Stimulated activated CD8-positive, alpha-beta memory T cell treated with anti-CD3 and anti-CD28 coated beads, Interleukin-7, amount 100 ng/mL, for 1 hour (primary cell): Measurements from ENCODE around the gene PRR13.
"Not testable (repeated sequence)": the region's sequence is repeated elsewhere in the genome, so short reads cannot be mapped to it uniquely, and the experiment has no call there.

Experiments
- DNase-seq, 2 donors: peaks; one replicate each; pipeline ENCODE4 v3.0.0-alpha.2; 2020; ENCODE audit warnings: low read depth in 2 of 2

PRR13 gene, protein sequence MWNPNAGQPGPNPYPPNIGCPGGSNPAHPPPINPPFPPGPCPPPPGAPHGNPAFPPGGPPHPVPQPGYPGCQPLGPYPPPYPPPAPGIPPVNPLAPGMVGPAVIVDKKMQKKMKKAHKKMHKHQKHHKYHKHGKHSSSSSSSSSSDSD

DNA sequence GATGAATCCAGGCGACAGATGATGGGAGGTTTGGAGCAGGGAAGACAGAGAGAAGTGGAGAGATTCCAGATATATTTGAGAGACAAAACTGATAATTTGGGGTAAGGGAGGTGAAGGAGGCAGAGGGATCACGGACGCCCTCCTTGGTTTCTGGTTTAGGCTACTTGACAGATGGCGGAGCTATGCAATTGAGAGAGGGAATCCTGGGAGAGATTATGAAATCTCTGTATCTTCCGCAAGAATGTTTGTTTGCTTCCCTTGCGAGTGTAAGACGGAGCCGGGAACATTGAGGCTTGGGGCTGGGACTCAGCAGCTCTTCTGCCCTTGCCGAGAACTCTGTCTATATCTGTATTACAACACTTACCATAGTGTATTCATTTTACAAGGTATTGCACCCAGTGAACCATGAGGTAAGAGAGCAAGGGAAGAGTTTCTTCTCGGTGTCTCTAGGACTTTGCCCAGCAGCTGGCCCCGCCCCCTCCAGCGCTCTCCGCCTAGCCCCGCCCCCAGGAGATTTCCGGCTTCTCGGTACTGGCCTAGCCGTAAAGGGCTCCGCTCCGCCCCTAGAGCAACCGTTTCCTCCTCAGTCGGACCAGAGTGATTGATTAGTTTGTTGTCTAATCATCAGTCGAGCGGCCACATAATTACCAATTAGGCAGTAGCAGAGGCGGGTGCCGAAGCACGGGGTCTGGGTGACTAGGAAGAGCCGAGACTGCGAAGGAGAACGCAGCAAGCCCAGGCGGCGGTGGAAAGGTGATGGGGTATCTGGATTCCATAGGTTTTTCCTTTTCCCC lies at the start of gene PRR13:
PRR13 (plus strand) TSS at position 695 of the 794 bp plus-strand sequence. CDS start 981 bp downstream, outside the sequence.
- DNase-seq = peak; percentile 94 to 97

DNA sequence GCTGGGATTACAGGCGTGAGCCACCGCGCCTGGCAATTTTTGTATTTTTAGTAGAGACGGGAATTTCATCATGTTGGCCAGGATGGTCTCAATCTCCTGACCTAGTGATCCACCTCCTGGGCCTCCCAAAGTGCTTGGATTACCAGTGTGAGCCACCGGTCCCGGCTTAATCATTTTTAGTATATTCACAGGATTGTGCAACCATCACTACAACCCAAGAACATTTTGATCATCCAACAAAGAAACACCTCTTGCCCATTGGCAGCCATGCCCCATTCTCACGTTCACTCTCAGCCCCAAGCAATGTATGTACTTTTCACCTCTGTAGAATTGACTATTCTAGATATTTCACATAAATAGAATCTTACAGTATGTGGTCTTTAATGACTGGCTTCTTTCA lies 41.6 kb upstream of the PRR13 start:
- no peak for DNase-seq

GRCh38 chr12:53402351-53402750 lies 39.2 kb upstream of the PRR13 start:
- not testable (repeated sequence) for DNase-seq

DNA sequence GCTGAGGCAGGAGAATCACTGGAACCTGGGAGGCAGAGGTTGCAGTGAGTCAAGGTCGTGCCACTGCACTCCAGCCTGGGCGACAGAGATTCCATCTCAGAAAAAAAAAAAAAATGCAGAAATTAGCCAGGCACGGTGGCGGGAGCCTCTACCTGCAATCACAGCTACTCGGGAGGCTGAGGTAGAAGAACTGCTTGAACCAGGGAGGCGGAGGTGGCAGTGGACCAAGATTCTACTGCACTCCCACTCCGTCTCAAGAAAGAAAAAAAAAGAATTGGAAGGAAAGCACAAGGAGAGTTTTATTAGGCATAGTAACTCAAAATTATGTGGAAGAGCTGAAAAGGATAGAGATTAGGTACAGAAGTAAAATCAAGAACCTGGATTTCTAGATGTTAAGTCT lies 38.7 kb upstream of the PRR13 start:
- no peak for DNase-seq

DNA sequence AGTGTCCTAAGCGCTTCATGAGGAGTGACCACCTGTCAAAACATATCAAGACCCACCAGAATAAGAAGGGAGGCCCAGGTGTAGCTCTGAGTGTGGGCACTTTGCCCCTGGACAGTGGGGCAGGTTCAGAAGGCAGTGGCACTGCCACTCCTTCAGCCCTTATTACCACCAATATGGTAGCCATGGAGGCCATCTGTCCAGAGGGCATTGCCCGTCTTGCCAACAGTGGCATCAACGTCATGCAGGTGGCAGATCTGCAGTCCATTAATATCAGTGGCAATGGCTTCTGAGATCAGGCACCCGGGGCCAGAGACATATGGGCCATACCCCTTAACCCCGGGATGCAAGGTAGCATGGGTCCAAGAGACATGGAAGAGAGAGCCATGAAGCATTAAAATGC lies 30.6 kb upstream of the PRR13 start:
- DNase-seq = no peak

DNA sequence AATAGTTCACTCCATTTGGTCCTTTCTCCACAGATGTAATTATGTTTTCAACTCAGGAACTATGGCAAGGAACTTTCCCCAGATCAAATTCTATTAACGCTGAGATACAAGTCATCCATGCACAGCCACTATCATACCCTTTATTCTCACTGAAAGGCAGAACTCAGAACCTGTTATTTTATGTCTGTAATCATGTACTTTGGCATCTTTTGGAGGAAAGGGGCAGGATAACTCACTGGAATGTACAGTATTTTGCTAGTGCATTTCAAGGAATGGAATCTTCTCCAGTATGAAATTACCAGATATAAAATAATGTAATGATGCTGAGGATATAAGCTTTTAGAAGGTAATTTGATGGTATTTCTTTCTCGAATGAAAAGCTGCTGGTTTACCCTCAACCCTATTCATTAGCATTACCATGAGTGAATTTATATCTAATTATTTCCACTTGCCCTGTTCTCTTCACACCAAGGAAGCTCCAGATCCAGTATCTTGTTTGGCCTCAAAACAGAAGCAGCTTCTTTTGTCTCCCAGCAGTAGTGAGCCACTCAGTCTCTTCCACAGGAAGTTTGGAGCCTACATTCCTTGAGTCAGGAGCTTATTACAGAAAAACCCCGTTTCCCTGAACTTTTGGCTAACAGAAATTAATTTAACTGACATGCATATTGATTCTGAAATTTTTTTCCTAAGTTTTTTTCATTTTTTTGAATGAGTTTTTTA lies 27.9 kb upstream of the PRR13 start:
- no peak for DNase-seq

GRCh38 chr12:53414756-53415417 lies 26.6 kb upstream of the PRR13 start:
- DNase-seq = no peak

DNA sequence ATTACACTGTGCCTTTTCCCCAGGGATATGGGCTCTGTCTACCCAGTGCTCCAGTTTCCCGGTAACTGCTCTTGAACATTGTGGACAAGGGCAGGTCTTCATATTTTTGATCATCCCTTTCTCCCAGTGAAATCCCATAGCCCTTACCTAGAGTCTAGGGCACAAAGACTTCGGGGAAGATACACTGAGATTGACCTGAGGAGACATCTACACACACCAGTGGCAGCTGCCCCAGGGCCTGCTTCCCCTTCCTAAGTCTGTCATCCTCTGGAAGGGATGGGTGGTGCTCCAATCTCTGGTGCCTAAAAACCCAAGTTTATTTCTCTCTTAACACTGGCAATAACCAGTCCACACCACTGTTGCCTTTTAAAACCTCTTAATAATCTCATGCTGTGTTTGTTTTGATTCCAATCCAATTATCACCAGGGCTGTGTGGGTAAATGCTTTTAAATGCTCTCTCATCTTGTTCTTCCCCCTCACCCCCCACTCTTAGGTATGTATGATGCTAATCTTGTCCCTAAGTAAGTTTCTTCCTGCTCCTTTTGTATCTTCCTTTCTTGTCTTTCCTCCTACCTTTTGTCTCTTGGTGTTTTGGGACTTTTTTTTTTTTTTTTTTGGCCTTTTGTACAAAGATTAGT lies 25.7 kb upstream of the PRR13 start:
- DNase-seq = not testable (repeated sequence)

DNA sequence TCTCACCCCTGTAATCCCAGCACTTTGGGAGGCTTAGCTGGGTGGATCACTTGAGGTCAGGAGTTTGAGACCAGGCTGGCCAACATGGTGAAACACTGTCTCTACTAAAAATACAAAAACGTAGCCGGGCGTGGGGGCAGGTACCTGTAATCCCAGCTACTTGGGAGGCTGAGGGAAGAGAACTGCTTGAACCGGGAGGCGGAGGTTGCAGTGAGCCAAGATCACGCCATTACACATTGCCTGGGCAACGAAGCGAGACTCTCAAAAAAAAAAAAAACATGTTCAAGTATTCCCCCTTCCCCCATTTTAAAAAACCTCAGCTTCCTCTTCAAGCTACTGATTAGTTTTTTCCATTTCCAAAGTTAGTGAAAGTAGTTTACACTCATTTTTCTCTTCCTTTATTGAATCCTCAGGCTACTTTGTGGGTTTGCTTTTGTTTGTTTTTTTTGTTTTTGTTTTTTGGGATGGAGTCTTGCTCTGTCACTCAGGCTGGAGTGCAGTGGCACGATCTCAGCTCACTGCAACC lies 24.2 kb upstream of the PRR13 start:
- DNase-seq = not testable (repeated sequence)

GRCh38 chr12:53418221-53418620 lies 23.3 kb upstream of the PRR13 start:
- DNase-seq = no peak

- no peak for DNase-seq
Observed at GRCh38 chr12:53419756-53420155, 21.8 kb upstream of the PRR13 start.

DNA sequence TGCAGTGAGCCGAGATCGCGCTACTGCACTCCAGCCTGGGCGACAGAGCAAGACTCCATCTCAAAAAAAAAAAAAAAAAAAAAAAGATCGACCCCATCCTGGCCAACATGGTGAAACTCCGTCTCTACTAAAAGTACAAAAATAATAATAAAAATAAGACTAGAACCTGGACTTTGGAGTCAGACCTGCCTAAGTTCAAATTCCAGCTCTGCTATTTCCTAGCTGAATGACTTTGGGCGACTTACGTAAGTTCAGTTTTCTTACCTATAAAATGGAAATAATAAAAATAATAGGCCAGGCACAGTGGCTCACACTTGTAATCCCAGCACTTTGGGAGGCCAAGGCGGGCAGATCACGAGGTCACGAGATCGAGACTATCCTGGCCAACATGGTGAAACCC lies 19.3 kb upstream of the PRR13 start:
- not testable (repeated sequence) for DNase-seq

DNA sequence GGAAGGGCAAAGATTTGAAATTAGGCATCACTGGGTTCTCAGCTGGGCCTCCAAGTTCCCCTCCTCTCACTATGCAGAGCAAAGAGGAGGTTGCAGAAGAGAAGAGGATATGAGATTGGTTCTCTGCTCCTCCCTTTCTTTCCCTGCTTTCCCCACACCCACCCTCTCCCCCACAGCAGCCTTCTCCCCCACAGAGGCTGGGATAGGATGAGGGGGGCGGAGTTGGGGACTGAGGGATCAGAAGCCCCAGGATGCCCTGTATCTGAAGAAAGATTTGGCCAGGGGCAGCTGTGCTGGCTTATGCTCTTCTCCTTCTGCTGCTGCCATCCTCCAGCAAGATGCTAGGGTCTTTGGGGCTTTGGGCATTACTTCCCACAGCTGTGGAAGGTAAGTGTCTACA lies 17.9 kb upstream of the PRR13 start, which contains the start of gene AMHR2:
AMHR2 (plus strand) TSS at position 259 of the 400 bp plus-strand sequence; CDS start at position 339, 80 bp downstream.
- DNase-seq = no peak

DNA sequence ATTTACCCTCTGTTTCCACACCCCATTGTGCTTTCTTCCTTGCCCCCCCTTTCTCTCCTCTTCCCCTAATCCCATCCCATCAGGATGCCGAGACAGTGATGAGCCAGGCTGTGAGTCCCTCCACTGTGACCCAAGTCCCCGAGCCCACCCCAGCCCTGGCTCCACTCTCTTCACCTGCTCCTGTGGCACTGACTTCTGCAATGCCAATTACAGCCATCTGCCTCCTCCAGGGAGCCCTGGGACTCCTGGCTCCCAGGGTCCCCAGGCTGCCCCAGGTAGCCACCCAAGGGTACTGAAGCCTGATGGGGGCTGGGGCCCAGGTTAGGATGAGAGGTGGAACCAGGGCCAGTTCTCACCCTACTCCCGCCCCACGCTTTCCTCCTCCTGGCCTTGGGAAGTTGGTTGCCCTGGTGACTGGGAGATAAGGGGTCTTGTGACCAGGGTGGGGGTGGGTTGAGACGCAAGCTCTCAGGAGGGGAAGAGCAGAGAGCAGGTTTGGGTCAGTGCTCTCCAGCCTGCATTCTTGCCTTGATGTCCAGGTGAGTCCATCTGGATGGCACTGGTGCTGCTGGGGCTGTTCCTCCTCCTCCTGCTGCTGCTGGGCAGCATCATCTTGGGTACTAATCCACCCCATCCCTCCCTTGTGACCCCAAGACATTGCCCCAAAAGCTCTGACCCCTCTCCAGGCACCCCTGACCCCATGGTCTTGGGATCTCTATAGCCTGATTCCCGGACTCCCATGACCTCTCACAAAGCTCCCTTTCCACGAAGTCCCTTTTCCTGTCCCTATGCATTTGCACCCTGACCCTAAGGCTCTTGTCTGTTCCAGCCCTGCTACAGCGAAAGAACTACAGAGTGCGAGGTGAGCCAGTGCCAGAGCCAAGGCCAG lies 16.7 kb upstream of the PRR13 start:
- no peak for DNase-seq

DNA sequence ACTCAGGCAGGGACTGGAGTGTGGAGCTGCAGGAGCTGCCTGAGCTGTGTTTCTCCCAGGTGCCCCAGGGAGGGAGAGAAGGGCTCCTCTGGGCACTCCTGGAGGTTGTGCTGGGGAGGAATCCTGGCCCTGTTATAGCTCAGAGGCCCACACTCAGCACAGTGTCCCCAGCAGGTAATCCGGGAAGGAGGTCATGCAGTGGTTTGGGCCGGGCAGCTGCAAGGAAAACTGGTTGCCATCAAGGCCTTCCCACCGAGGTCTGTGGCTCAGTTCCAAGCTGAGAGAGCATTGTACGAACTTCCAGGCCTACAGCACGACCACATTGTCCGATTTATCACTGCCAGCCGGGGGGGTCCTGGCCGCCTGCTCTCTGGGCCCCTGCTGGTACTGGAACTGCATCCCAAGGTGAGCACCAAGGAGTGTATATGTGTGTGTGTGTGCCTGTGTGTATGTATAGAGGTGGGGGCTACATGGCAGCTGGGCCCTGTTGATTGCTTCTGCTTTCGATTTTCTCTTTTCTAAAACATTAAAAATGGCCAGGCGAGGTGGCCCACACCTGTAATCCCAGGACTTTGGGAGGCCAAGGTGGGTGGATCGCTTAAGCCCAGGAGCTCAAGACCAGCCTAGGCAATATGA lies 15.9 kb upstream of the PRR13 start:
- no peak for DNase-seq

DNA sequence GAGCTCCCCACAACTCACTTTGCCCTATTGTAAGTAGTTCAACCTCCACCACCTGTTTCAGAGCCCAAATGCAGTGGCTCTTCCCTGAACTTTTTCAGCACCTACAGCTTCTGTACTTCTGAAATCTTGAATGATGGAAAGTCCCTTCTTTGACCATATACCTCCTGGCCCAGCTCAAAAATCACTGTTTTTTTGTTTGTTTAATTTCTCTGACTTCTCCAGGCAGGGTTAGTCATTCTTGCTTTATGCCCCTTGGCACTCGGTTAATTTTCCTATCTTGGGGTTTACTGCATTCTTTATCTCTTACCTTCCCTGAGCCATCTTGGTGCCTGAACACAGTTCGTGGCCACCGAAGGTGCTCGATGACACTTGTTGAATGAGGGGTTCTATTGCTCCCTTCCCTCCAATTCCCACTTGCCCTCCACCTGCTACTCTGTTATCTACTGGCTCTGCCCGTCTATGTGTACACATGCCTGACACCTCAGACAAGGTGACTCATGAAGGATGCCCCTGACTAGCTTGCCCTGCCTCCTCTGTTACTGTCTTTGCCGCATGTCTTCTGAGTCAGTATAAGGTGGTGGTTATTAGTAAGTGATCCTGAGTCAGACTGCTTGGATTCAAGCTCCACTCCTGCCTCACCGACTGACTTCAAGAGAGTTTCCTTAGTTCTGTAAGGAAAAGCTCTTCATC lies 13.5 kb upstream of the PRR13 start:
- DNase-seq = no peak

GRCh38 chr12:53428741-53429140 lies 12.8 kb upstream of the PRR13 start:
- no peak for DNase-seq

GRCh38 chr12:53430116-53430515 lies 11.4 kb upstream of the PRR13 start:
- no peak for DNase-seq

DNA sequence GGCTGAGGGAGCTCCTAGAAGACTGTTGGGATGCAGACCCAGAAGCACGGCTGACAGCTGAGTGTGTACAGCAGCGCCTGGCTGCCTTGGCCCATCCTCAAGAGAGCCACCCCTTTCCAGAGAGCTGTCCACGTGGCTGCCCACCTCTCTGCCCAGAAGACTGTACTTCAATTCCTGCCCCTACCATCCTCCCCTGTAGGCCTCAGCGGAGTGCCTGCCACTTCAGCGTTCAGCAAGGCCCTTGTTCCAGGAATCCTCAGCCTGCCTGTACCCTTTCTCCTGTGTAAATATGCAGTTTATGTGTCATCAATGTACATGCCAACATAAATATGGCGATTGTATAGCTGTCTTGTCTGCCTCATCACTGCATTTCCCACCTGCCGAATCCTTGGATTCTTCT lies 10.3 kb upstream of the PRR13 start:
- DNase-seq = no peak
